GM18499 (cell line): ENCODE measurements around the gene KRT73.

Source experiments
- ATAC-seq: cut with Tn5 transposase; IDR thresholded peaks from one replicate; pipeline ENCODE4 v1.9.1; 2021; ENCODE audit warnings: moderate number of reproducible peaks; ENCODE audit not compliant: insufficient read depth, unreplicated experiment

KRT73 gene

GRCh38 chr12:52618216-52618615, at the start of gene KRT73:
Gene KRT73 (minus strand): TSS chr12:52618559. CDS start chr12:52618524, 35 bp downstream.
- no peak for ATAC-seq

GRCh38 chr12:52667931-52668330, 49.6 kb upstream of the KRT73 start:
- no peak for ATAC-seq

DNA sequence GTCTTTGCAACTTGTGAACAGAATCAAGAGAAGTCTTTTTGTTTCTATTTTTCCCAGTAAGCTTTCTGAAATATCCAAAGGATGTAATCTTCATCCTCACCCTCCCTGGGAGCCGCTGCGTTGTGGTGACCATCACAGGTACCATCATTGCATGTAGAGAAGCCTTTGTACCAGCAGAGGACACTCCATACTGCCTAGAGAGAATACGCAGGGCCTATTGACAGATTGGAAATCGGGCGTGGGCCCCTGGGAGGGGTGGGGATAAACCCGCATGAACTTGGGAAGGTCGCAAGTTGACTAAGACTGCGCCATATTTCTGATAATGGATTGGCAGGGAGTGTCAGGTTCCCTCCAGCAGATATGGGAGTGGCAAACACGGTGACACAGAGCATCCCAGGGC, 49.1 kb upstream of the KRT73 start:
- no peak for ATAC-seq

DNA sequence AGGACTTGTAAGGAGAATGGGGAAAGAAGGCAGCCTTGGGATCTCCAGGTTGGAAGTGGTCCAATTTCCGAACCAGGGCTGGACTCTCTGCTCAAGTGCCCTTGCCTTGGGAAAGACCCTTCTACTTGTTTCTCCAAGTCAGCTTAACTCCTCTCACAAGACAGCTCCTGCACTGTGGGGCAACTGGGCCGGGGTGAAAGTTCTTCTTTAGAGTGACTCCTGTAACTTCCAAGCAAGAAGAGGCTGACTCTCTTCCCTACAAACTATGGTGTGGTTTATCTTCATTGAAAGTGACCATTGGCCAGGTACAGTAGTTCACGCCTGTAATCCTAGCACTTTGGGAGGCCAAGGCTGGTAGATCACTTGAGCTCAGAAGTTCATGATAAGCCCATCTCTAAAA, 48.1 kb upstream of the KRT73 start:
- no peak for ATAC-seq

GRCh38 chr12:52663420-52663819, 45.1 kb upstream of the KRT73 start:
- ATAC-seq: no peak

DNA sequence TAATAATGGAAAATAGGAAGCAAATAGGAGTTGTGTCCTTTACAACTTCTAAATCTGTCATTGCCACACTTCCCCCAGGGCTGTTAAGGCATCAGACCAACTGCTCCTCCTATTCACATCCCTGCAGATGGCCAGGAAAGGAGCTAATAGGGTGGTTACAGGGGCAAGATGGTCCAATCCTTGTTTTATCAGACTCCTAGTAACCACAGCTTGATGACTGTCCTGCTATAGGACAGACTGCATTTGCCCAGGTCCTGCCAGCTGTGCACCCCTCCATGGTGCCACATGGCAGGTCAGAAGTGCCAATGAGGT, 44.5 kb upstream of the KRT73 start:
- ATAC-seq: no peak

- no peak for ATAC-seq
Observed at GRCh38 chr12:52662093-52662917, 43.9 kb upstream of the KRT73 start.

DNA sequence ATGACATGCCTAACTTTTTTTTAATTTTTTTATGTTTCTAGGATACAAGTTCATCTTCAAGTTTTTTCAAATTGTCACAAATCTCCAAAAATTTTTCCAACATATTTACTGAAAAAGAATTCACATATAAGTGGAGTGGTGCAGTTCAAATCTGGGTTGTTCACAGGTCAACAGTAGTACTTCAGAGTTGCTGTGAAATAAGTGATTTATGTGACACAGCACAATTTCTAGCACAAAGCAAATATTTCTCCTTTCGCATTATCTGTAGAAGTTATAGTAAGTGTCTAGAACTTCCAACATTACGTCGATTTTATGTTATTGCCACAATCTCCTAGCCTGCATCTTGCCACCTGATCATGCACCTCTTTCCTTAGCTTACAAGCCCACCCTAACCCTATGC, 43.3 kb upstream of the KRT73 start:
- ATAC-seq: no peak

- no peak for ATAC-seq
Observed at GRCh38 chr12:52660934-52661499, 42.7 kb upstream of the KRT73 start.

DNA sequence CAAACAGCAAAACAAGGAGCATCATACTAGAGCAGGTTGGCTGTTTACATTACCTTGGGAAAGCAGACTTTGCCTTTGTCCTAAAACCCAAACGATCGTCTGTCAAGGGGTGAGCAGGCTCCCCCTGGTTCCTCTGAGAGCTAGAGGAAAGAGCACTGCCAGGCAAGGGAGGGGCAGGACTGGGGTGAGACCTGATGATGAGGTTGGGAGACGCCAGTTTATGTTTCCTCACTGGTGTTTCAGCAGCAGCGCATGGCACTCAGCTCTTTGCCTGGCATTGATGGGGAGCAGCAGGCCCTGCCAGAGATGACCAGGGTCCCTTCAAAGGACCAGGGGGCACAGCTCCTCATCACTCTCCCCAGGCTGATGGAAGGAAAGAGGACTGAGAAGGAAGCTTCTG, 41.6 kb upstream of the KRT73 start:
- ATAC-seq: no peak

DNA sequence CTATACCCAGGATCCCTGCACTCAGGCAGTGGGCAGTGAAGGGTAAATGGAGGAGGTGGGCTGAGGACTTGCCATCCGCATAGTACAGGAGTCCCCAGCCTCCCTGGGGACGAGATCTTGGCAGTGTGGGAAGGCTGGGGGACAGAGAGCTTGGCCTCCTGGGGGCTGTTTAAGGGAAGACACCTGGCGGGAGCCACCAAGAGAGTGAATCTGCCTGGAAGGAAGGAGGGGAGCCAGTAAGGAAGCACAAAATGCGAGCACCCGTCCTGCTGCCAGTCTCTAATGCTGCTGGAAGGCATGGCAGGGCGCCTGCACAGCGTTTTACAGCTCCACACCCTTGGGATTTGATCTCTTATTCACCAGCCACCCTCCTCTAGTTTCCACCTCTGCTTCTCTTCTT, 41.0 kb upstream of the KRT73 start:
- no peak for ATAC-seq

- no peak for ATAC-seq
Observed at GRCh38 chr12:52658196-52658595, 39.8 kb upstream of the KRT73 start.

DNA sequence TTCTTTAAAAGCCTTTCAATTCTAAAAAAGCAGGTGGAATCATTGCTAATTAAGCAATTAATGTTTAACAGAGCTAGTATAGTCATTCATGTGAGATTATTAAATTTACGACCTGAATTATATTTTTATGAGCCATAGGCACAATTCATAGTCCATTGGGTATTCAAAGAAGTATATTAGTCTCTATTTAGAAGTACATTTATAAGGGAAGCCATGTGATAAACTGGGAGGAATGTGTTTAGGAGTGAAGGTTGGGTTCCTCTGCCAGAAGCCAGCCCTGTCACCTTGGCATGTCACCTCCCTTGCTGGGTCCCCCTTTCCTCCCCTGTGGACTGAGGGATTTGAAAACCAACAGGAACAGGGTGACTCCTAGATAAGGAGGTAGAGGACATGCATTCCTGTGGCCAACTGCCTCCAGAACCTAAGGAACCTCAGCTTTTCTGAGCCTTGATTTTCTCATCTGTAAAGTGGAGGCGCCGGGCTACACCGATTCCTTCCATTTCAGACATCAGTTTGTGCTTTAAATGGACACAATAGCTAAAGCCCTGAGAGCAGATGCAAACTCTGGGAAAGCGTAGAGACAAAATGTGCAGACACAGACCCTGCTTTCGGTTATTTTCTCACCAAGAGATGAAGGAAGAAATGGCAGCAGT, 39.0 kb upstream of the KRT73 start:
- ATAC-seq: no peak

- no peak for ATAC-seq
Observed at GRCh38 chr12:52656616-52657015, 38.3 kb upstream of the KRT73 start.

DNA sequence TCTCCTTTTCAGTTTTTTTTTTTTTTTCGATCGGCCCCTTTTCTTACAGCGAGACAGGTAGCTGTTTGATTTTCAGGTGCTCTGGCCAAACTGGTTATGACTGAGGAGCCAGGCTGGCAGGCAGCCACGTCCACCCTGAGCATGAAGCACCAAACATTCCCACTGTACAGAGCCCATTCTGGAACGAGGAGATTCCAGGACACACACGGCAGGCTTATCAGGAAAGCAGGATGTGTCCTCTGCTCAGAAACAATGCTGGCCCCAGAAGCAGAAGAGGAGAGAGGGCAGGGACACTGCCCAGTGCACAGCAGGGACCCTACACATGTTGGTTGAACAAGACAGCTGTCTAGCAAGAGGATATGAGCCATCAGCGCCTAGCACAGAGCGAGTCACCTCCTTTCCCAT, 37.4 kb upstream of the KRT73 start:
- ATAC-seq: no peak

- ATAC-seq: no peak
Observed at GRCh38 chr12:52655251-52655650, 36.9 kb upstream of the KRT73 start.

DNA sequence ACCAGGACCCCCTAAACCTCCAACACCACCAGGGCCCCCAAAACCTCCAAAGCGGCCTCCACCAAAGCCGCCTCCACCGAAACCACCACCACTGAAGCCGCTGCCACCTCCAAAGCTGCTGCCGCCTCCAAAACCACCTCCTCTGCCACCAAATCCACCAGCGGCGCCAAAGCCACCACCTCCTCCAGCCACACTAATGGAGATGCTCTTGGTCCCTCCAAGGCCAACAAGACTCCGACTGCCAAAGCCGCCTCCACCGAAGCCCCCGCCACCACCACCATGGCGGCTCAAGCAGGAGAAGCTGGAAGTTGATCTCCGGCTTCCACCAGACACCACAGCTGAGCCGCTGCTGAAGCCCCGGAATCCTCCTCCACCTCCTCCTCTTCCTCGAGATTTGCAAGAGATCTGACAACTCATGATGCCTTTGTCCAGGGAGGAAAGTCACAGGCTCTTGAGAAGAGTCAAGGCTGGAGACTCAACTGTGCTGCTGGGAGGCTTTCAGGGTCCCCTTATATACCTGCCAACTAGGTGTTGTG, 33.4 kb upstream of the KRT73 start, which contains the start of gene KRT2:
Gene KRT2 (minus strand): TSS at position 486 of the 536 bp plus-strand sequence. CDS start 69 bp downstream, at position 417.
- no peak for ATAC-seq

DNA sequence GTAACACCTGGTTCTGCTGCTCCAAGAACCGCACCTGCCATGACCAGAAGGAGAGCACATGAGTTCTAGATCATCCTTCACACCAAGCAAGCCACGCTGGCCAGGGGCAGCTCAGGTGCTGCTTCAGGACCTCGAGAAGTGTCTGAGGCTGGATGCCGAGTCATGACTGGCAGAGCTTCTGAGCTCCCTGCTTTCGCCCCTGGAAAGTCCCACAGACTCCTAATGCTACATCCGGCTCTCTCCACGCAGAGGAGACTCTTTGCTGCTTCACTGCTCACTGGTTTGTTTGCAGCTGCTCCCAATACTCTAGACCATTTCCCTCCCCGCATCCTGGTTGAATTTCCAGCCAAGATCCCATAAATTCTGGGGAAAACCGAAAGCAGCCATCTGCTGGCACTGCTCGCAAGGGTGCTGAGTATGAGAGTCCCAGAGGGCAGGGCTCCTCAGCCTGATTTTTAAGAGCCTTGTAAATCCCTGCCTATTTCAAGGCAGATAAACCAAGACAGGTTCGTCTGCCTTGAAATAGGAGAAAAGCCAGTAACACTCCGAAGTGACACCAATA, 32.2 kb upstream of the KRT73 start:
- no peak for ATAC-seq

DNA sequence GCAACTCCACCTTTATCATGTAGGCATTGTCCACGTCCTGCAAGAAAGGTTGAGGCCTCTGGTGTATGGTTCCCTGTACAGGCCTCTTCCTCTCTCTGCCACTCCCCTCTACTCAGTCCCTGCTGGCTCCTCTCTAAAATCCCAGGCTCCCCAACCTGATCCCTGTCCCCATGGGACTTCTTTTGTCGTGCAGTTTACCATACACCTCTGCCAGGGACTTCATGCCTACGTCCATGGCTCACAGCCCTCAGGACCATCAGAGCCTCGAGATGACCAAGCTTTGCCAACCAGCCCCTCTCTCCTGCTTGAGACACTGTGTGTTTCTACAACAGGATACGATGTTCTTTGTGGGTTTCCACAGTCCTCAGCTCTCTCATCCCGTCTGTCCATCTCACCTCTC, 30.7 kb upstream of the KRT73 start:
- ATAC-seq: no peak

DNA sequence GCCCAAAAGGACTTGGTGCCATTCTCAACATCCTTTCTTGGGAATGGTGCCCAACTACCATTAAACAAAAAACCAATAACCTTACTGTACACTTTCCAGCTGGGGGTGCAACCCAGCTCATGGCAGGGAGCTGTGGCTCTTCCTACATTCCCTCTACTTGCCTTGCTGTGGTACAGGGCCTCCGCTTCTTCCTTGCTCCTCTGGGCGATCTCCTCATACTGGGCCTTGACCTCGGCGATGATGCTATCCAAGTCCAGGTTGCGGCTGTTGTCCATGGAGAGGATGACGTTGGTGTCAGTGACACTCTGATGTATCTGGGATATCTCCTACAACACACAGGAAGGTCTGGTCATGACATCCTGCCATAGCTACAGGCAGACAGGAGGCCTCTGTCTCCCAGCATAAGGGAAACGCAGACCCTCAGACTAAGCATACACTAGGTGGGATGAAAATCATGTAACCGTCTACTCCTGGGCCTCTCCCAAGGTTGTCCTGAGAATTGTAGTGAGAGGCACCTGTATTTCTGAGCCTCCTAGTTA, 29.7 kb upstream of the KRT73 start:
- no peak for ATAC-seq

DNA sequence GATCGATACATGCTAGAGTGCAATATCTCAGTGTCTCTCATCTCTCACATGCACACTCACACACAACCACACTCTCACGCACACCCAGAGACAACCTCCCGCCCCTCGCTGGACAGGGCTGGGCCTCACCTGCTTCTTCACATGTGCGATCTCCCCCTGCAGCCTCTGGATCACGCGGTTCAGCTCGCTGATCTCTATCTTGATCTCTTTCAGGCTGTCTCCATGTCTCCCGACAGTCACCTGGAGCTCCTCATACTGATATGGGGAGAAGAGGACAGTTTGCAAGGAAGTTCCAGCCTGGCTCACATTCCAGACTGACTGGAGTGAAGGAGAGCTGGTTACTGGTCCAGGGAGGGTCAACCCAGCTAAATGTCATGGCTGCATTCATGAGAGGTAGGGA, 29.2 kb upstream of the KRT73 start:
- ATAC-seq: no peak
